Measurements from ENCODE around the gene C5orf15.

C5orf15 gene

GRCh38 chr5:133921069-133921468, 47.4 kb downstream of the C5orf15 start:
- no peak for DNase-seq

- no peak for DNase-seq
These were observed 49.0 kb downstream of the C5orf15 start for GRCh38 chr5:133919148-133920136.

GRCh38 chr5:133918731-133919130, 49.7 kb downstream of the C5orf15 start:
- no peak for DNase-seq

- no peak for DNase-seq
These were observed 50.1 kb downstream of the C5orf15 start for GRCh38 chr5:133918316-133918715.

GRCh38 chr5:133917785-133918184, 50.6 kb downstream of the C5orf15 start:
- no peak for DNase-seq

- no peak for DNase-seq
These were observed 51.5 kb downstream of the C5orf15 start for GRCh38 chr5:133916914-133917313.

GRCh38 chr5:133916479-133916878, 51.9 kb downstream of the C5orf15 start:
- no peak for DNase-seq

GRCh38 chr5:133914434-133914833, 54.0 kb downstream of the C5orf15 start:
- no peak for DNase-seq

GRCh38 chr5:133913413-133914155, 54.8 kb downstream of the C5orf15 start:
- DNase-seq = no peak

- no peak for DNase-seq
These were observed 55.5 kb downstream of the C5orf15 start for GRCh38 chr5:133912951-133913350.

- no peak for DNase-seq
These were observed 57.9 kb downstream of the C5orf15 start for GRCh38 chr5:133910571-133910970.

- no peak for DNase-seq
These were observed 58.8 kb downstream of the C5orf15 start for GRCh38 chr5:133909603-133910002.

GRCh38 chr5:133907075-133907474, 61.4 kb downstream of the C5orf15 start:
- no peak for DNase-seq

- DNase-seq = no peak
These were observed 62.1 kb downstream of the C5orf15 start for GRCh38 chr5:133906303-133906702.

Data from T-helper 1 cell (primary cell).